HG03432 (cell line): ENCODE results near the gene TMEM163.
"Not testable (repeated sequence)": the region's sequence is repeated elsewhere in the genome, so short reads cannot be mapped to it uniquely, and the experiment has no call there.

Experiments used
- ATAC-seq: cut with Tn5 transposase; IDR thresholded peaks from one replicate; pipeline ENCODE4 v1.9.1; 2021; ENCODE audit warnings: mild to moderate bottlenecking, moderate library complexity; ENCODE audit not compliant: unreplicated experiment

TMEM163 gene

DNA sequence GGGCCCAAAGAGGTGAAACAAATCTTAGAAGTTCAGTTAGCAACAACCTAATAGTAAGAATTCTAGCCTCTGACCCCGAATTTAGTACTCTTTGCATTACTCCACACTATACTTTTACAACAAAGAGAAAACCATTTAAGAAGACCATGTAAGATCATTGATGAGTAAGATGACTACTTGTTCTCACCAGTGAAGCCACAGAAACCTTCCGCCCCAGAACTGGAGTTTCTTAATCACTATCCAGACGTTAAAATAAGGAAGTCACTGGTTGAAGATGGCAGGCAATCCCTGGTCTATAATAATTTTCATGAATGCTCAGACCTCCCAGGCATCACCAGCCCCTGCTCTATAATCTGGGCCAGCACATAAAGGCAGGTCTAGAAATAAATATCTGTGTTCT, 95.0 kb downstream of the TMEM163 start:
- ATAC-seq, result peak; percentile 96

GRCh38 chr2:134623046-134623445, 95.8 kb downstream of the TMEM163 start:
- ATAC-seq, result no peak

- no peak for ATAC-seq
These were observed 96.7 kb downstream of the TMEM163 start for GRCh38 chr2:134621939-134622705.

DNA sequence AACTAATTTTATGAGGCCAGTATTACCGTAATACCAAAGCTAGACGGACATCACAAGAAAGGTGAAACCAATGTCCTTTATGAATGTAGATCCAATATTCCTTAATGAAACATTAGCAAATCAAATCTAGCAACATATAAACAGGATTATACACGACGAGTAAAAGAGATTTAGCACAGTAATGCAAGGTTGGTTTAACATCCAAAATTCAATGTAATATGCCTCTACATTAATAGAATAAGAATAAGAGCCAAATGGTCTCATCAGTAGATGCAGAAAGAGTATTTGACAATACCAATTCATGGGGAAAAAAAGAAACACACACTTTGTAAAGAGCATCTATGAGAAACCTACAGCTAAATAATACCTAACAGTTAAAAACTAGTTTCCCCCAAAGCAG, 99.5 kb downstream of the TMEM163 start:
- no peak for ATAC-seq

DNA sequence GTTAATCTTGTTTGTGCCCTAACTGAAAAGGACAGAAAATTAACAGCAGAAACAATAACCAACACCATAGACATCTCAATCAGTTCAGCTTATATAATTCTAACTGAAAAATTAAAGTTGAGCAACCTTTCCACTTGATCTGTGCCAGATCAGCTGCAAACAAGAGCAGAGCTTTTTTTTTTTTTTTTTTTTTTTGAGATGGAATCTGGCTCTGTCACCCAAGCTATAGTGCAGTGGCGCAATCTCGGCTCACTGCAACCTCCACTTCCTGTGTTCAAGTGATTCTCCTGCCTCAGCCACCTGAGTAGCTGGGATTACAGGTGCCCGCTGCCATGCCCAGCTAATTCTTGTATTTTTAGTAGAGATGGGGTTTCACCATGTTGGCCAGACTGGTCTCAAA, 103.3 kb downstream of the TMEM163 start:
- ATAC-seq, result not testable (repeated sequence)

DNA sequence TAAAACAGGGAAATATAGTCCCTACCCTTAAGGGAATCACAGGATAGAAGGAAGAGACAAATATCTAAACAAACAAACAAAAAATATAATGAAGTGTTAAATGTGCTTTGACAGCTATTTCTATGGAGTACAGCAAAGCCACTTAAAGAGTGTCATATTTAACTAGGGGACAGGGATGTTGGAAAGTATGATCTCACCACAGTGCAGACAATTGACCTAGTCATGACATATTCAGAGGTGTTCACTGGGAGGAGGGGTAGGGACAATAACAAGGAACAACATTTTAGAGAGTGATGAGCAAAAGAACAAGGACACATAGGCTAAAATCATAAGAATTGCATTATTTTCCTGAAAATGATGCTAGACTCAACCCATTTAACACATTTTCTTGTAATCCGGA, 107.5 kb downstream of the TMEM163 start:
- ATAC-seq, result no peak

GRCh38 chr2:134610871-134611270, 107.9 kb downstream of the TMEM163 start:
- no peak for ATAC-seq

GRCh38 chr2:134609924-134610513, 108.8 kb downstream of the TMEM163 start:
- no peak for ATAC-seq

GRCh38 chr2:134603966-134604365, 114.8 kb downstream of the TMEM163 start:
- ATAC-seq, result no peak

- ATAC-seq, result no peak
These were observed 116.1 kb downstream of the TMEM163 start for GRCh38 chr2:134602666-134603065.

DNA sequence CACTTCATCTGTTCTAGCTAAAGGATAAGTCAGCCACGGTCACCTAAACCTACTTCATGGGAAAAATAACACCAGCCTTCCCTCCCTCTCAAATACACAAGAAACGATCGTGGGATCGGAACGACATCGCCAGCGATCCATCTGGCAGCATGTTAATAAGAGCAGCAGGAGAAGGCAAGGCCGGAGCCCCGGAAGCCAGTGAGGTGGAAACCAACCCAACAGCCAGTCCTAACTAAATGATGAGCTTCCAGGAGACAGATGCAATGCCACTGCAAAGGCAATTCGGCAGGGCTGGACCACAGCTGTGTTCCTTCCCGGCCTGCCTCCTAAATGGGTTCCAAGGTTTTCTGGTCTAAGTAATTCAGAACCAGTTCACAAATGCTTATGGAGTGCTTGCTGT, 117.5 kb downstream of the TMEM163 start:
- no peak for ATAC-seq

DNA sequence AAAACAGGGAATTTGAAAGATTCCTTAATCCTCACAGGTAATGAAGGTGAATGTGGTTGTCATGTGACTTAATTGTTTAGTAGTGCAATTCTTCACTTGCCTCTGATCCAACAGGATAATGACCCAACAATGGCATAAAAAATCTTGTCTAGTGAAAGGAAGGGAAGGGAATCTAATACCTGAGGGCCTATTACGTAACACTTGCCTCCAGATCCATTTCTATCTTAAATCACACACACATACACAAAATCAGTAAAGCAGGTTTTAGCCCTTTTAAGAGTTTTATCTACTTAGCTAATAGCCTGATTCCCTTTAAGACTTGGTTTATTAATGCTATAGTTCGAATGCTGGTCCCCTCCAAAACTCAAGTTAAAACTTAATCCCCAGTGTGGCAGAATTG, 118.6 kb downstream of the TMEM163 start:
- ATAC-seq, result no peak

GRCh38 chr2:134599236-134599635, 119.6 kb downstream of the TMEM163 start:
- ATAC-seq, result no peak

DNA sequence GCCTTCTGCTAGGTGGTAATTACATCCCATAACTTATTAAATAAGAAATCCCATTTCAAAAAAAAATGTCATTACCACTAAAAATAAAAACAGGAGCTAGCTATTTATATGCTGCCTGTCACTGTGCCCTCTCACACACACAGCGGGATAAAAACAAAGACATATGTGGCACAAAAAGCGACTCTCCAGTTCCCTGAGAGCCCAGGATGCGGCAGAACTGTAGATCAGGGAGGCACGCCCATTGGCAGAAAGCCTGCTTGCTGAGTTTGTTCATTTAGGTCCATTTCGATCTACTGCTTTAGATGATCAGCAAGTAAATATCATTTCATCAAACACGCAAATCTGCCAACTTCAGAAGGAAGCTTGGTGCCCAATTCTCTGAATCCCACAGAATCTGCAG, 124.4 kb downstream of the TMEM163 start:
- ATAC-seq, result no peak

DNA sequence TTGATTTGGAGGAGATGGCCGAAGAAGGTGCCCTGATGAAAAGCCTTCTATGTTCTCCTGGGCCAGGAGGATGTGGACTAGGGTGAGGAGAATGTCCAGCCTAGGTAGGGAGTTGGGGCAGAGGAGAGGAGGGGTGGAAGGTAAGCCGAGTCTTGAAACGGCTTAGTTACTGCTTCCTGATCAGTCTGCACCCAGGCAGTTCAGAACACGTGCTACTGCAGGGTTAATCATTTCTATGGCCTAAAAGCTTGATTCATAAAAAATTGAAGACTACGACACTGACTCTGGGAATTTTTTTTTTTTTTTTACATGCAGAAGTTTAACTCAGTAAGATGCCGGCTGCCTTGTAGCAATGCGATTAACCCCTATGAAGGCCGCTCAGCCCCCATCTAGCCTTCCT, 125.3 kb downstream of the TMEM163 start:
- no peak for ATAC-seq

DNA sequence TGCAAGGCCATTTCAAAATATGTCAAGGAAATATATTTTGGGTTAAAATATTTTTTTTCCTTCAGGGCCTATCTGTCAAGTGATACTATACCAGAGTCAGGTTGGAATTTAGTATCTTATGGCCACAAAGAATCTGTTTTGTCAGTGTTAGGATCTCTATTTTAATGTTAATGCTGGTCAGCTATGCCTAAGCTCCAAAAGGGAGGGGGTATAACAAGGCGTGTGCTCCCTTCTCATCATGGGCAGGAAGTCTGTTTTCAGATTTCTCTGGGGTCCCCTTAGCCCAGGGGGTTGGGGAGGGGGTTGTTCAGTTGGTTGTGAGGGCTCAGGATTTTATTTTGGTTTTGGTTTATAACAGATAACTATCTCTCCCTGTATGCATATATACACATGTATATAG, 126.4 kb downstream of the TMEM163 start:
- no peak for ATAC-seq

GRCh38 chr2:134591526-134591925, 127.3 kb downstream of the TMEM163 start:
- no peak for ATAC-seq

- no peak for ATAC-seq
These were observed 128.1 kb downstream of the TMEM163 start for GRCh38 chr2:134590679-134591078.

DNA sequence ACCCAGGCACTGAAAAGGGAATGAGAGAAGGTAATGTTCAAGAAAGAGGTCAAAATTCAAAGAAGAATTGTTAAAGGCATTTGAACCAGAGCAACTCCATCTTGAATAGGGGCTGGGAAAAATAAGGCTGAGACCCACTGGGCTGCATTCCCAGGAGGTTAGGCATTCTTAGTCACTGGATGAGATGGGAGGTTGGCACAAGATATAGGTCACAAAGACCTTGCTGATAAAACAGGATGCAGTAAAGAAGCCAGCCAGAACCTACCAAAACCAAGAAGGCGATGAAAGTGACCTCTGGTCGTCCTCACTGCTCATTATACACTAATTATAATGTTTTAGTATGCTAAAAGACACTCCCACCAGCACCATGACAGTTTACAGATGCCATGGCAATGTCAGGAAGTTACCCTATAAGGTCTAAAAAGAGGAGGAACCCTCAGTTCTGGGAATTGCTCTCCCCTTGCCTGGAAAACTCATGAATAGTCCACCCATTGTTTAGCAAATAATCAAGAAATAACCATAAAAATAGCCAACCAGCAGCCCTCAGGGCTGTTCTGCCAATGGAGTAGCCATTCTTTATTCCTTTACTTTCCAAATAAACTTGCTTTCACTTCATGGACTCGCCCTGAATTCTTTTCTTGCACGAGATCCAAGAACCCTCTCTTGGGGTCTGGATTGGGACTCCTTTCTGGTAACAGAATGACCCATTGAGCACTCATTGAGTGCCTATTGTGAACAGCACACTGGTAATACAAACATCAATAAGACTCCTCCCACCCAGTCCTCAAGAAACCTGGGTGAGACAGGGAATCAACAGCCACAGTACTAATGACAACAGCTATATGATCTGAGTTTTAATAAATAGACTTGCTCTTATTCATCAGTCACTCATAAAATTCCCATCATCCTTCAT, 129.4 kb downstream of the TMEM163 start:
- ATAC-seq, result not testable (repeated sequence)

DNA sequence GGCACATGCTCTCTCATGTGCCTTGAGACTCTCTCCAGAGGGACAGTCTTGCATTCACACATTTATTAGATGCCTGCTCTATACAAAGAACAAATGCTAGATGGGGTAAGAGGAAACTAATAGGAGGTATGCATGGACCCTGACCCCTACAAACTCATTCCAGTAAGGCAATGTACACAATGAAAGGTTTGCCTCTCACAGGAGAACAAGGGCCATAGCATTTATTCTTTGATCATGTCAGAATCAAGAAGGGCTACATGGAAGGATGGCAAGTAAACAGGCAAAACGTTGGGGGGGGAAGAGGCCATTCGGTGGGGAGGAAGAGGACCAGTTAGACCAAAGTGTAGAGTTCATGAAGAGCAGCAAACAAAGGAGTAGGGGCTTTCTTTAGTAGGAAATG, 130.2 kb downstream of the TMEM163 start:
- ATAC-seq, result no peak

DNA sequence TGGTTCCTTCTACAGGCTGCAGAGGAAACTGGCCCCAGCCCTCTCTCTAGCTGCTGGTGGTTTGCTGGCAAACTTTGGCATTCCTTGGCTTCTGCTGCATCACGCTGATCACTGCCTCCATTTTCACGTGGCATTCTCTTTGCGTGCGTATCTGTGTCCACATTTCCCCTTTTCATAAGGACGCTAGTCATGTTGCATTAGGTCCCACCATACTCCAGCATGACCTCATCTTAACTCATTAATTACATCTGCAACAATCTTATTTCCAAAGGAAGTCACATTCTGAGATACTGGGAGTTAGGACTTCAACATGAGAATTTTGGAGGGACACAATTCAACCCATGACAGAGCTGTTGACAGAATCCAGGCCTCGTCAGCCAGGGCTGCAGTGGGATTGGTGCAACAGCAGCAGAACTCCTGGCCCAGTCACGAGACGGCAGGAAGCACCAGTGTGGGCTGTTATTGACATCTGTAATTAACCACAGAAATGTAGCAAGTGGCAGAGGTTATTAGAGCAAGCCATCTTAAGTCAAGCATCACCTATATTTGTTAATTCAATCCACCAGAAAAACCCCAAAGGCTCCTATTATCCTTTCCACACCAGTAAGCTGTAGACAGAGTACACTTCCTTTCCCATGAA, 132.4 kb downstream of the TMEM163 start:
- no peak for ATAC-seq
